Natural killer cell (primary cell): Measurements from ENCODE around the gene CCDC33. TPM values are rescaled to one million over a fixed set of nuclear protein-coding genes. Genes with fewer than 3 reads are reported as not detected.

Experiments used
- ATAC-seq, 3 donors: fragments of 150-1000 bp in 2 of 3; fragments of 200-7000 bp in 1 of 3; cut with Tn5 transposase; 1 replicate in 1 of 3; 2 replicates in 2 of 3; pipeline ENCODE4 v1.10.0; 2021; ENCODE audit warnings: mild to moderate bottlenecking in 2 of 3, moderate library complexity in 2 of 3
- DNase-seq, 2 donors: peaks; one replicate each; pipeline versions ENCODE4 v3.0.0 to v3.0.0-alpha.2; 2013 to 2021; ENCODE audit warnings: mixed read lengths in 1 of 2
- H3K27ac ChIP-seq: one replicate; pipeline ENCODE4 v1.5.1; 2013; ENCODE audit warnings: mild to moderate bottlenecking, low read length
- H3K27me3 ChIP-seq: one replicate; pipeline ENCODE4 v1.6.1; 2013; ENCODE audit warnings: low read length; ENCODE audit not compliant: control insufficient read depth, insufficient read depth
- H3K36me3 ChIP-seq: one replicate; pipeline ENCODE4 v1.6.1; 2013; ENCODE audit warnings: low read length; ENCODE audit not compliant: control insufficient read depth, insufficient read depth
- H3K4me1 ChIP-seq: one replicate; pipeline ENCODE4 v1.6.1; 2013; ENCODE audit warnings: low read length; ENCODE audit not compliant: control insufficient read depth, insufficient read depth
- H3K4me3 ChIP-seq: one replicate; pipeline ENCODE4 v1.5.1; 2013; ENCODE audit warnings: low read length
- H3K9me3 ChIP-seq: one replicate; pipeline ENCODE4 v1.6.1; 2013; ENCODE audit warnings: low read length; ENCODE audit not compliant: control insufficient read depth, insufficient read depth
- H3K27ac Mint-ChIP-seq, 2 donors: one replicate each; pipeline ENCODE4 v1.8.0; 2022; ENCODE audit warnings: mild to moderate bottlenecking in 2 of 2, mixed read lengths in 2 of 2, moderate library complexity in 1 of 2
- H3K27me3 Mint-ChIP-seq, 2 donors: one replicate each; pipeline ENCODE4 v1.8.0; 2022; ENCODE audit warnings: low read depth in 2 of 2, mixed read lengths in 2 of 2
- H3K36me3 Mint-ChIP-seq: one replicate; pipeline ENCODE4 v1.8.0; 2022; ENCODE audit warnings: mixed read lengths
- H3K4me1 Mint-ChIP-seq, 2 donors: one replicate each; pipeline ENCODE4 v1.8.0; 2022; ENCODE audit warnings: mixed read lengths in 2 of 2
- H3K4me3 Mint-ChIP-seq: one replicate; pipeline ENCODE4 v1.8.0; 2022; ENCODE audit warnings: mild to moderate bottlenecking, moderate library complexity, mixed read lengths
- H3K9me3 Mint-ChIP-seq, 2 donors: one replicate each; pipeline ENCODE4 v1.8.0; 2022; ENCODE audit warnings: mixed read lengths in 2 of 2
- CTCF ChIP-seq: fragments of 200-600 bp; IDR thresholded peaks from one replicate; pipeline ENCODE4 v1.8.0; 2022; ENCODE audit warnings: antibody characterized with exemption
- WGBS: methylation state at CpG from one replicate; pipeline ENCODE4 v1.1.7; 2013; ENCODE audit warnings: missing lambda C conversion rate; ENCODE audit not compliant: insufficient coverage; 5-methylcytosine and 5-hydroxymethylcytosine counted together
- intact Hi-C: fragments of 100-400 bp; cut with micrococcal nuclease; formaldehyde crosslinking; loops from one replicate; pipeline ENCODE4 v1.14.2; 2022
- total RNA-seq, 4 donors: library from RNA; stranded (reverse); fragments of 120-200 nt in 1 of 4; gene quantifications; one replicate each; pipeline versions ENCODE4 v1.2.3 to v1.2.4, GENCODE V29; 2013 to 2022

CCDC33 gene
- total RNA-seq, 3 donors from 2014 or later (not counting 1 experiment from before 2014, with no cell fraction given) = not detected

GRCh38 chr15:74319596-74320351 lies 83.6 kb downstream of the CCDC33 start:
- Histone ChIP-seq H3K36me3 (no peaks in the 10 kb centered on the region), H3K27me3 (no peaks in the 10 kb centered on the region), H3K27ac (no peak overlapping the region), H3K4me3 (no peak overlapping the region), H3K4me1 (peaks cover 41% of the 10 kb centered on the region), H3K9me3 (no peaks in the 10 kb centered on the region)
- Mint-ChIP-seq H3K4me1 (peaks cover 13 to 24% of the 10 kb centered on the region in 2 donors), H3K36me3 (no peaks in the 10 kb centered on the region), H3K27ac (no peak overlapping the region), H3K27me3 (no peaks in the 10 kb centered on the region), H3K4me3 (no peak overlapping the region), H3K9me3 (no peaks in the 10 kb centered on the region)
- WGBS = 51% methylated on average over 8 of the region's 8 CpGs
- DNase-seq (peak in 1 of 2 donors; percentile 13), ATAC-seq (no peak)
- TF ChIP-seq CTCF = no peak
- intact Hi-C loops = loop anchor here (5.0 kb wide), 1 partner anchor 347 kb away; no protein-coding TSS in a partner anchor

- H3K4me3 ChIP-seq = no peak overlapping the region
- Mint-ChIP-seq H3K36me3 (no peaks in the 10 kb centered on the region), H3K9me3 (no peaks in the 10 kb centered on the region), H3K27me3 (peaks cover 0 to 5% of the 10 kb centered on the region in 2 donors), H3K27ac (no peak overlapping the region), H3K4me1 (peaks cover 5 to 15% of the 10 kb centered on the region in 2 donors), H3K4me3 (no peak overlapping the region)
- DNase-seq (peak in 1 of 2 donors; percentile 49), ATAC-seq (no peak)
- H3K36me3 ChIP-seq = no peaks in the 10 kb centered on the region
- no peak overlapping the region for H3K27ac ChIP-seq
- no peak for TF ChIP-seq CTCF
- 76% methylated on average over 8 of the region's 10 CpGs for WGBS
- H3K27me3 ChIP-seq = no peaks in the 10 kb centered on the region
- intact Hi-C loops = loop anchor here (5.0 kb wide), 1 partner anchor 348 kb away; no protein-coding TSS in a partner anchor
- H3K9me3 ChIP-seq = no peaks in the 10 kb centered on the region
- peaks cover 32% of the 10 kb centered on the region for H3K4me1 ChIP-seq
These were observed 84.5 kb downstream of the CCDC33 start for GRCh38 chr15:74320352-74321247.

GRCh38 chr15:74322558-74323180 lies 86.5 kb downstream of the CCDC33 start:
- no peaks in the 10 kb centered on the region for H3K9me3 Mint-ChIP-seq
- DNase-seq = peak; percentile 53 to 76
- no peak overlapping the region for H3K4me3 Mint-ChIP-seq
- ATAC-seq = peak; percentile 73 to 93 (median 81)
- H3K27ac ChIP-seq = no peak overlapping the region
- TF ChIP-seq CTCF = peak; percentile 70
- peaks cover 32% of the 10 kb centered on the region for H3K4me1 ChIP-seq
- no peaks in the 10 kb centered on the region for H3K36me3 Mint-ChIP-seq
- H3K27me3 Mint-ChIP-seq = peaks cover 0 to 5% of the 10 kb centered on the region in 2 donors
- H3K9me3 ChIP-seq = no peaks in the 10 kb centered on the region
- intact Hi-C loops = loop anchor here (1.0 to 5.0 kb wide), 2 partner anchors 195 to 350 kb away; no protein-coding TSS in a partner anchor
- no peak overlapping the region for H3K27ac Mint-ChIP-seq
- H3K4me1 Mint-ChIP-seq = peaks cover under 1 to 4% of the 10 kb centered on the region in 2 donors
- 25% methylated on average over 6 of the region's 6 CpGs for WGBS
- H3K4me3 ChIP-seq = no peak overlapping the region
- H3K27me3 ChIP-seq = no peaks in the 10 kb centered on the region
- H3K36me3 ChIP-seq = no peaks in the 10 kb centered on the region
